K562 (cell line): ENCODE measurements around the gene BTBD2. TPM values are rescaled to one million over a fixed set of nuclear protein-coding genes. Genes with fewer than 3 reads are reported as not detected.

Experiments
- ATF3 ChIP-seq, 2 experiments: fragments of 450-650 bp in 1 of 2; sonication (generic) in 1 of 2; formaldehyde crosslinking in 1 of 2; IDR thresholded peaks in 1 of 2; conservative IDR thresholded peaks in 1 of 2; 2 replicates each; pipeline versions ENCODE4 v1.6.1 to v1.8.1; 2016 to 2023; ENCODE audit warnings: mild to moderate bottlenecking in 2 of 2, moderate library complexity in 2 of 2, inconsistent platforms in 1 of 2, missing genetic modification reagents in 1 of 2
- IFI16 ChIP-seq: fragments of 250-450 bp; sonication (Bioruptor Pico); IDR thresholded peaks from 2 replicates; pipeline ENCODE4 v2.1.2; 2022; ENCODE audit warnings: mild to moderate bottlenecking, inconsistent platforms
- MGA ChIP-seq: fragments of 450-650 bp; IDR thresholded peaks from 2 replicates; pipeline ENCODE4 v1.6.1; 2016; ENCODE audit warnings: mild to moderate bottlenecking, moderate library complexity
- MIER1 ChIP-seq: fragments of 450-650 bp; IDR thresholded peaks from 2 replicates; pipeline ENCODE4 v1.6.1; 2016; ENCODE audit warnings: antibody characterized with exemption, mild to moderate bottlenecking, low read depth
- MYBL2 ChIP-seq, 2 experiments: fragments of 450-650 bp in 1 of 2; sonication (generic) in 1 of 2; formaldehyde crosslinking in 1 of 2; IDR thresholded peaks; 2 replicates each; pipeline versions ENCODE4 v1.6.1 to v1.8.1; 2017 to 2022; ENCODE audit warnings: borderline replicate concordance in 1 of 2, inconsistent platforms in 1 of 2, low read depth in 1 of 2, mild to moderate bottlenecking in 1 of 2, missing genetic modification reagents in 1 of 2, moderate library complexity in 1 of 2
- PYGO2 ChIP-seq: fragments of 450-650 bp; IDR thresholded peaks from 2 replicates; pipeline ENCODE4 v1.6.1; 2016; ENCODE audit warnings: mild to moderate bottlenecking, missing genetic modification characterization, moderate library complexity, missing compliant biosample characterization
- SRSF3 ChIP-seq: fragments of 200-400 bp; formaldehyde crosslinking; IDR thresholded peaks from 2 replicates; pipeline ENCODE4 v1.6.1; 2016; ENCODE audit warnings: mild to moderate bottlenecking, low read length, moderate library complexity; ENCODE audit not compliant: insufficient read depth
- ZNF3 ChIP-seq: fragments of 250-450 bp; sonication (Bioruptor Pico); IDR thresholded peaks from 2 replicates; pipeline ENCODE4 v1.5.0; 2021; ENCODE audit warnings: mild to moderate bottlenecking, moderate library complexity
- ZNF699 ChIP-seq: fragments of 250-450 bp; sonication (Bioruptor Pico); IDR thresholded peaks from 2 replicates; pipeline ENCODE4 v1.8.0; 2021; ENCODE audit warnings: mild to moderate bottlenecking, moderate library complexity; ENCODE audit not compliant: insufficient replicate concordance
- ZZZ3 ChIP-seq: fragments of 450-650 bp; IDR thresholded peaks from 2 replicates; pipeline ENCODE4 v1.6.1; 2016; ENCODE audit warnings: antibody characterized with exemption, mild to moderate bottlenecking, moderate library complexity
- polyA plus RNA-seq, 8 experiments: library from polyadenylated mRNA; depleted of rRNA in 4 of 8; stranded (reverse) in 5 of 8; unstranded in 3 of 8; fragments of >200 nt; fragmentation: Nextera tagmentation in 2 of 8; fragmentation: Illumina TruSeq in 1 of 8; extraction: Ambion mirVana in 2 of 8; extraction: Trizol in 1 of 8; gene quantifications; 2 replicates each; pipeline versions ENCODE4 v1.2.1 to v1.2.3, GENCODE V29; 2011 to 2014; ENCODE audit warnings: inconsistent platforms in 1 of 8, missing spikeins in 1 of 8
- total RNA-seq, 7 experiments: library from RNA; depleted of rRNA in 6 of 7; stranded (reverse); fragments of >200 nt in 6 of 7; fragmentation: Illumina TruSeq in 2 of 7; extraction: Trizol in 2 of 7; gene quantifications; 2 replicates each; pipeline versions ENCODE4 v1.2.1 to v1.2.3, GENCODE V29; 2011 to 2021; ENCODE audit warnings: low replicate concordance in 1 of 7
- TF ChIP-seq, protein P1 (sequence below): fragments of 450-650 bp; IDR thresholded peaks from 2 replicates; pipeline ENCODE4 v1.7.0; 2016; ENCODE audit warnings: borderline replicate concordance

The BTBD2 gene
- total and polyA plus RNA-seq, 9 of the 15 experiments (the other 6 are each of a cell fraction or from before 2014, with no cell fraction given) = 0.10 to 15.6 (median 6.9) TPM

GRCh38 chr19:2041683-2042484, 26.4 kb upstream of the BTBD2 start (continued):
- TF ChIP-seq ATF3 (IDR thresholded peaks at IDR 0.05) = peak; percentile 82
- TF ChIP-seq ATF3 (CRISPR knock-in tag; conservative IDR thresholded peaks at IDR 0.05) = no peak
- TF ChIP-seq ZZZ3 = no peak
- no peak for TF ChIP-seq MYBL2 (IDR thresholded peaks at IDR 0.05; ENCODE audit: low read depth)
- TF ChIP-seq MYBL2 (CRISPR knock-in tag; IDR thresholded peaks at IDR 0.05; ENCODE audit: borderline replicate concordance) = no peak
- TF ChIP-seq SRSF3 = peak; percentile 91; the same call in 1 of the 2 replicates
- no peak for TF ChIP-seq MGA
- TF ChIP-seq ZNF3 (CRISPR knock-in tag) = no peak
- TF ChIP-seq IFI16 (CRISPR knock-in tag) = no peak
- TF ChIP-seq, protein P1, sequence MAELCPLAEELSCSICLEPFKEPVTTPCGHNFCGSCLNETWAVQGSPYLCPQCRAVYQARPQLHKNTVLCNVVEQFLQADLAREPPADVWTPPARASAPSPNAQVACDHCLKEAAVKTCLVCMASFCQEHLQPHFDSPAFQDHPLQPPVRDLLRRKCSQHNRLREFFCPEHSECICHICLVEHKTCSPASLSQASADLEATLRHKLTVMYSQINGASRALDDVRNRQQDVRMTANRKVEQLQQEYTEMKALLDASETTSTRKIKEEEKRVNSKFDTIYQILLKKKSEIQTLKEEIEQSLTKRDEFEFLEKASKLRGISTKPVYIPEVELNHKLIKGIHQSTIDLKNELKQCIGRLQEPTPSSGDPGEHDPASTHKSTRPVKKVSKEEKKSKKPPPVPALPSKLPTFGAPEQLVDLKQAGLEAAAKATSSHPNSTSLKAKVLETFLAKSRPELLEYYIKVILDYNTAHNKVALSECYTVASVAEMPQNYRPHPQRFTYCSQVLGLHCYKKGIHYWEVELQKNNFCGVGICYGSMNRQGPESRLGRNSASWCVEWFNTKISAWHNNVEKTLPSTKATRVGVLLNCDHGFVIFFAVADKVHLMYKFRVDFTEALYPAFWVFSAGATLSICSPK = no peak
- TF ChIP-seq ZNF699 (CRISPR knock-in tag) = no peak
- no peak for TF ChIP-seq MIER1
- no peak for TF ChIP-seq PYGO2 (tag)
